Tibial nerve (tissue), 4 donors: ENCODE measurements around the gene CCDC38. TPM values are rescaled to one million over a fixed set of nuclear protein-coding genes. Genes with fewer than 3 reads are reported as not detected.

Source experiments
- DNase-seq, 2 donors: peaks; one replicate each; pipeline ENCODE4 v3.0.0-alpha.2; 2019; ENCODE audit warnings: low spot score in 2 of 2
- H3K27ac ChIP-seq, 4 donors: fragments of 200-600 bp; sonication (generic) in 3 of 4; one replicate each; pipeline ENCODE4 v1.5.1; 2017 to 2019; ENCODE audit warnings: mild to moderate bottlenecking in 1 of 4
- H3K27me3 ChIP-seq, 2 donors: fragments of 200-600 bp; sonication (generic) in 1 of 2; one replicate each; pipeline versions ENCODE4 v1.5.1 to v1.6.0; 2017 to 2019
- H3K36me3 ChIP-seq, 3 donors: fragments of 200-600 bp; sonication (generic); one replicate each; pipeline ENCODE4 v1.5.1; 2018 to 2019
- H3K4me1 ChIP-seq, 4 donors: fragments of 200-600 bp; sonication (generic) in 3 of 4; one replicate each; pipeline ENCODE4 v1.5.1; 2017 to 2019
- H3K4me3 ChIP-seq, 4 donors: fragments of 200-600 bp; sonication (generic) in 3 of 4; one replicate each; pipeline ENCODE4 v1.5.1; 2017 to 2019; ENCODE audit warnings: mild to moderate bottlenecking in 1 of 4, moderate library complexity in 1 of 4
- H3K9me3 ChIP-seq, 4 donors: fragments of 200-600 bp; sonication (generic) in 3 of 4; one replicate each; pipeline ENCODE4 v1.5.1; 2017 to 2019
- CTCF ChIP-seq, 5 experiments: fragments of 200-600 bp in 3 of 5; fragments of 450-650 bp in 2 of 5; sonication (generic) in 3 of 5; IDR thresholded peaks; one replicate each; pipeline ENCODE4 v1.5.1; 2016 to 2019; ENCODE audit warnings: antibody characterized with exemption in 5 of 5, mild to moderate bottlenecking in 3 of 5, moderate library complexity in 2 of 5
- EP300 ChIP-seq, 2 donors: sonication (generic); formaldehyde crosslinking; IDR thresholded peaks; one replicate each; pipeline ENCODE4 v1.6.1; 2017; ENCODE audit warnings: antibody characterized with exemption in 2 of 2, mild to moderate bottlenecking in 1 of 2
- POLR2A ChIP-seq, 2 donors: fragments of 450-650 bp; IDR thresholded peaks; one replicate each; pipeline ENCODE4 v1.6.1; 2017; ENCODE audit warnings: antibody characterized with exemption in 2 of 2, mild to moderate bottlenecking in 2 of 2, moderate library complexity in 2 of 2
- WGBS, 2 donors: methylation state at CpG; one replicate each; pipeline ENCODE4 v1.1.5; 2018; 5-methylcytosine and 5-hydroxymethylcytosine counted together
- total RNA-seq, 4 donors: library from RNA; depleted of rRNA; stranded (reverse); fragments of >200 nt; gene quantifications; one replicate each; pipeline ENCODE4 v1.1.0, GENCODE V29; 2016

Gene CCDC38
- total RNA-seq, 4 donors from 2014 or later, result not detected

- H3K27me3 ChIP-seq, result no peaks in the 10 kb centered on the region
- WGBS, 2 donors, result 99% methylated on average over 3 of the region's 3 CpGs
These were observed 80.4 kb downstream of the CCDC38 start for GRCh38 chr12:95862038-95862437.

GRCh38 chr12:95859947-95860850 is 82.2 kb downstream of the CCDC38 start:
- H3K36me3 ChIP-seq, result peaks cover 0 to 38% (median 5%) of the 10 kb centered on the region in 3 donors
- H3K27ac ChIP-seq, result no peak overlapping the region
- no peak for DNase-seq
- H3K9me3 ChIP-seq, result no peaks in the 10 kb centered on the region
- H3K4me1 ChIP-seq, result peaks cover 0 to 27% (median 15%) of the 10 kb centered on the region in 4 donors
- no peaks in the 10 kb centered on the region for H3K27me3 ChIP-seq
- H3K4me3 ChIP-seq, result peak overlapping the region; percentile 66 to 83 (median 74)
- WGBS, 2 donors, result 66 to 68% methylated on average over 10 of the region's 10 CpGs
- TF ChIP-seq CTCF (IDR thresholded peaks at IDR 0.05), result no peak

More at GRCh38 chr12:95862038-95862437, 80.4 kb downstream of the CCDC38 start:
- peaks cover 0 to 43% (median 5%) of the 10 kb centered on the region in 3 donors for H3K36me3 ChIP-seq
- H3K4me1 ChIP-seq, result peaks cover 0 to 27% (median 15%) of the 10 kb centered on the region in 4 donors
- H3K27ac ChIP-seq, result no peak overlapping the region
- no peak for DNase-seq
- TF ChIP-seq POLR2A (IDR thresholded peaks at IDR 0.05) (no peak), CTCF (IDR thresholded peaks at IDR 0.05) (no peak), EP300 (IDR thresholded peaks at IDR 0.05) (no peak)
- H3K4me3 ChIP-seq, result no peak overlapping the region
- H3K9me3 ChIP-seq, result no peaks in the 10 kb centered on the region

- Histone ChIP-seq H3K4me1 (peaks cover 0 to 27% (median 15%) of the 10 kb centered on the region in 4 donors), H3K27ac (peak overlapping the region; percentile 70 to 84 (median 75)), H3K36me3 (peaks cover 0 to 33% (median 5%) of the 10 kb centered on the region in 3 donors), H3K27me3 (no peaks in the 10 kb centered on the region), H3K9me3 (no peaks in the 10 kb centered on the region), H3K4me3 (peak overlapping the region; percentile 66 to 83 (median 74))
- DNase-seq, result no peak
- 2% methylated on average over 13 of the region's 13 CpGs for WGBS, 2 donors
- TF ChIP-seq POLR2A (IDR thresholded peaks at IDR 0.05), result no peak
- TF ChIP-seq CTCF (IDR thresholded peaks at IDR 0.05), result no peak
- TF ChIP-seq EP300 (IDR thresholded peaks at IDR 0.05), result no peak
These were observed 83.0 kb downstream of the CCDC38 start for GRCh38 chr12:95859344-95859816.

- no peaks in the 10 kb centered on the region for H3K27me3 ChIP-seq
- peak within 1 kb of the TSS; percentile 70 to 84 (median 75) for H3K27ac ChIP-seq
- DNase-seq, result peak; percentile 92 to 98
These were observed 83.7 kb downstream of the CCDC38 start, which contains the start of gene SNRPF for GRCh38 chr12:95858451-95859343. SNRPF (plus strand) TSS chr12:95858952; CDS start chr12:95859074, 122 bp downstream.

More at GRCh38 chr12:95858451-95859343, 83.7 kb downstream of the CCDC38 start, which contains the start of gene SNRPF:
- 0 to 1% methylated on average over 53 to 54 of the region's 54 CpGs for WGBS, 2 donors
- Histone ChIP-seq H3K4me1 (peaks cover 0 to 27% (median 15%) of the 10 kb centered on the region in 4 donors), H3K9me3 (no peaks in the 10 kb centered on the region), H3K4me3 (peak within 1 kb of the TSS; percentile 66 to 83 (median 74)), H3K36me3 (peaks cover 0 to 26% (median 5%) of the 10 kb centered on the region in 3 donors)
- TF ChIP-seq CTCF (IDR thresholded peaks at IDR 0.05) (peak in 1 of 5 experiments; percentile 51), POLR2A (IDR thresholded peaks at IDR 0.05) (peak in 1 of 2 donors; percentile 34), EP300 (IDR thresholded peaks at IDR 0.05) (peak in 1 of 2 donors; percentile 88)
